Astrocyte (in vitro differentiated cells and primary cell): ENCODE measurements around the gene PDX1.

ENCODE experiments used
- CTCF ChIP-seq: IDR thresholded peaks from 2 replicates; pipeline ENCODE4 v1.5.1; 2011; ENCODE audit warnings: low read depth, mild to moderate bottlenecking, inconsistent platforms, low read length, moderate library complexity; ENCODE audit not compliant: insufficient read depth
- EZH2 ChIP-seq: IDR thresholded peaks from 2 replicates; pipeline ENCODE4 v1.6.1; 2012; ENCODE audit warnings: mild to moderate bottlenecking, low read length, inconsistent platforms; ENCODE audit not compliant: insufficient read depth

- TF ChIP-seq CTCF (no peak), EZH2 (no peak)
Measured at GRCh38 chr13:27928353-27928804, 8.6 kb downstream of the PDX1 start.
